IMR-90 (cell line): ENCODE measurements around the gene EIF3L. TPM values are rescaled to one million over a fixed set of nuclear protein-coding genes. Genes with fewer than 3 reads are reported as not detected.

ENCODE experiments used
- ATAC-seq: fragments of 200-7000 bp; cut with Tn5 transposase; 2 replicates; pipeline ENCODE4 v1.9.1; 2020; ENCODE audit warnings: low read depth, mild to moderate bottlenecking, moderate library complexity
- BruUV-seq: library from RNA; stranded (reverse); fragments of 400-500 nt; replicated peaks from 2 replicates; lab custom pipeline; 2021; lab: Mats Ljungman, UMichigan
- CTCF ChIA-PET: fragments of 300-600 bp; formaldehyde crosslinking; extraction: SDS; loops from one replicate; lab custom pipeline; 2021; ENCODE audit warnings: antibody characterized with exemption; lab: Yijun Ruan, JAX
- POLR2A ChIA-PET: fragments of 300-600 bp; sonication (Branson Sonifier 250); formaldehyde crosslinking; loops from one replicate; lab custom pipeline; 2022; ENCODE audit warnings: antibody characterized with exemption; ENCODE audit not compliant: unreplicated experiment; lab: Charles Lee
- DNase-seq: peaks from one replicate; pipeline ENCODE4 v3.0.0; 2013
- H2AFZ ChIP-seq: replicated peaks from 2 replicates; pipeline ENCODE3; 2013; ENCODE audit warnings: low read length, mild to moderate bottlenecking; ENCODE audit not compliant: poor library complexity
- H2AK5ac ChIP-seq: 2 replicates; pipeline ENCODE4 v1.6.1; 2013; ENCODE audit warnings: low read depth, low read length, inconsistent platforms
- H2AK9ac ChIP-seq: replicated peaks from 2 replicates; pipeline ENCODE3; 2013; ENCODE audit warnings: mild to moderate bottlenecking, low read depth, low read length, moderate library complexity; ENCODE audit not compliant: poor library complexity
- H2BK120ac ChIP-seq: 2 replicates; pipeline ENCODE4 v1.6.1; 2013; ENCODE audit warnings: low read depth, low read length, inconsistent platforms
- H2BK15ac ChIP-seq: 3 replicates; pipeline ENCODE4 v1.6.1; 2013; ENCODE audit warnings: low read depth, low read length, inconsistent platforms
- H2BK20ac ChIP-seq: 2 replicates; pipeline ENCODE4 v1.6.1; 2013; ENCODE audit warnings: low read depth, mild to moderate bottlenecking, inconsistent platforms, low read length, moderate library complexity
- H2BK5ac ChIP-seq: 2 replicates; pipeline ENCODE4 v1.6.1; 2013; ENCODE audit warnings: mild to moderate bottlenecking, low read depth, low read length, inconsistent platforms; ENCODE audit not compliant: poor library complexity, severe bottlenecking
- H3K14ac ChIP-seq: replicated peaks from 2 replicates; pipeline ENCODE4 v1.6.1; 2013; ENCODE audit warnings: low read depth, low read length, inconsistent platforms
- H3K18ac ChIP-seq: 2 replicates; pipeline ENCODE4 v1.6.1; 2013; ENCODE audit warnings: low read depth, low read length, control low read depth
- H3K23ac ChIP-seq: 2 replicates; pipeline ENCODE4 v1.6.1; 2013; ENCODE audit warnings: low read depth, low read length, inconsistent platforms
- H3K27ac ChIP-seq: 2 replicates; pipeline ENCODE4 v1.5.1; 2013; ENCODE audit warnings: mild to moderate bottlenecking, control low read depth, low read length; ENCODE audit not compliant: insufficient read depth
- H3K27me3 ChIP-seq: 2 replicates; pipeline ENCODE4 v1.6.1; 2013; ENCODE audit warnings: low read length; ENCODE audit not compliant: control insufficient read depth, insufficient read depth
- H3K36me3 ChIP-seq: 2 replicates; pipeline ENCODE4 v1.6.1; 2013; ENCODE audit warnings: low read length, mixed read lengths; ENCODE audit not compliant: control insufficient read depth, insufficient read depth
- H3K4ac ChIP-seq: 2 replicates; pipeline ENCODE4 v1.6.1; 2013; ENCODE audit warnings: low read depth, low read length, inconsistent platforms
- H3K4me1 ChIP-seq: 2 replicates; pipeline ENCODE4 v1.6.1; 2013; ENCODE audit warnings: low read length, mixed read lengths; ENCODE audit not compliant: control insufficient read depth, insufficient read depth
- H3K4me2 ChIP-seq: 2 replicates; pipeline ENCODE4 v1.6.1; 2013; ENCODE audit warnings: low read depth, mild to moderate bottlenecking, control low read depth, low read length, moderate library complexity
- H3K4me3 ChIP-seq: 2 replicates; pipeline ENCODE4 v1.5.1; 2013; ENCODE audit warnings: low read depth, mild to moderate bottlenecking, control low read depth, low read length, moderate library complexity; ENCODE audit not compliant: insufficient read depth
- H3K56ac ChIP-seq: 2 replicates; pipeline ENCODE4 v1.6.1; 2013; ENCODE audit warnings: low read length, inconsistent platforms; ENCODE audit not compliant: insufficient read depth; ENCODE audit errors: extremely low read depth
- H3K79me1 ChIP-seq, 2 experiments: 2 replicates each; pipeline ENCODE4 v1.6.1; 2013; ENCODE audit warnings: low read length in 2 of 2, inconsistent platforms in 1 of 2, low read depth in 1 of 2
- H3K9ac ChIP-seq: 2 replicates; pipeline ENCODE4 v1.6.1; 2013; ENCODE audit warnings: low read depth, low read length, control low read depth
- H3K9me1 ChIP-seq: 2 replicates; pipeline ENCODE4 v1.6.1; 2013; ENCODE audit warnings: low read length, inconsistent platforms; ENCODE audit not compliant: insufficient read depth
- H3K9me3 ChIP-seq: 2 replicates; pipeline ENCODE4 v1.6.1; 2013; ENCODE audit warnings: low read length; ENCODE audit not compliant: control insufficient read depth, insufficient read depth
- H4K20me1 ChIP-seq: 2 replicates; pipeline ENCODE4 v1.6.1; 2013; ENCODE audit warnings: low read length, inconsistent platforms; ENCODE audit not compliant: insufficient read depth
- H4K5ac ChIP-seq: 2 replicates; pipeline ENCODE4 v1.6.1; 2013; ENCODE audit warnings: mild to moderate bottlenecking, low read depth, low read length, control low read depth
- H4K8ac ChIP-seq, 2 experiments: 2 replicates each; pipeline ENCODE4 v1.6.1; 2013; ENCODE audit warnings: low read depth in 2 of 2, low read length in 2 of 2, control low read depth in 1 of 2, inconsistent platforms in 1 of 2
- H4K91ac ChIP-seq: 2 replicates; pipeline ENCODE4 v1.6.1; 2013; ENCODE audit warnings: low read depth, low read length, inconsistent platforms; ENCODE audit not compliant: insufficient read depth
- BHLHE40 ChIP-seq: fragments of 150-350 bp; IDR thresholded peaks from 2 replicates; pipeline ENCODE4 v1.6.1; 2016; ENCODE audit warnings: mild to moderate bottlenecking, low read depth, low read length
- CEBPB ChIP-seq: IDR thresholded peaks from 2 replicates; pipeline ENCODE4 v1.6.1; 2012; ENCODE audit warnings: low read depth, low read length, improper control_type of control experiment
- CHD1 ChIP-seq: IDR thresholded peaks from 2 replicates; pipeline ENCODE4 v1.6.1; 2012; ENCODE audit warnings: low read depth, low read length, improper control_type of control experiment
- CTCF ChIP-seq: conservative IDR thresholded peaks from 2 replicates; pipeline ENCODE4 v1.5.1; 2012; ENCODE audit warnings: mild to moderate bottlenecking, low read depth, low read length, improper control_type of control experiment
- ELK1 ChIP-seq: fragments of 150-350 bp; IDR thresholded peaks from 2 replicates; pipeline ENCODE4 v1.6.1; 2016; ENCODE audit warnings: low read depth, mild to moderate bottlenecking, low read length, moderate library complexity, borderline replicate concordance
- FOS ChIP-seq: fragments of 150-350 bp; IDR thresholded peaks from 2 replicates; pipeline ENCODE4 v1.6.1; 2016; ENCODE audit warnings: low read depth, low read length
- MXI1 ChIP-seq: IDR thresholded peaks from 2 replicates; pipeline ENCODE4 v1.6.1; 2012; ENCODE audit warnings: low read depth, mild to moderate bottlenecking, low read length, moderate library complexity, borderline replicate concordance
- NFE2L2 ChIP-seq: fragments of 150-350 bp; IDR thresholded peaks from 2 replicates; pipeline ENCODE4 v1.6.1; 2016; ENCODE audit warnings: low read depth, mild to moderate bottlenecking, low read length
- POLR2A ChIP-seq: IDR thresholded peaks from 2 replicates; pipeline ENCODE4 v1.6.1; 2012; ENCODE audit warnings: mild to moderate bottlenecking, low read depth, low read length
- RCOR1 ChIP-seq: IDR thresholded peaks from 2 replicates; pipeline ENCODE4 v1.6.1; 2012; ENCODE audit warnings: mild to moderate bottlenecking, low read length, improper control_type of control experiment; ENCODE audit not compliant: insufficient replicate concordance
- SMC3 ChIP-seq: fragments of 150-350 bp; IDR thresholded peaks from 2 replicates; pipeline ENCODE4 v1.6.1; 2016; ENCODE audit warnings: low read depth, mild to moderate bottlenecking, antibody characterized with exemption, low read length, moderate library complexity
- WGBS, 2 experiments: methylation state at CpG; one replicate each; pipeline versions ENCODE4 v1.1.5 to v1.1.7; 2013; ENCODE audit warnings: missing lambda C conversion rate in 2 of 2; ENCODE audit not compliant: insufficient read length in 1 of 2; ENCODE audit errors: extremely low coverage in 2 of 2; 5-methylcytosine and 5-hydroxymethylcytosine counted together
- dilution Hi-C: fragments of 300-500 bp; cut with HindIII; formaldehyde crosslinking; loops from one replicate; pipeline ENCODE4 v1.14.3; 2018; ENCODE audit warnings: low sequenced_read_pairs; ENCODE audit not compliant: unreplicated experiment
- in situ Hi-C: fragments of 300-500 bp; cut with MboI; formaldehyde crosslinking; loops from 3 replicates; pipeline ENCODE4 v1.14.3; 2019; ENCODE audit warnings: low sequenced_read_pairs, inconsistent platforms, mixed read lengths
- intact Hi-C: fragments of 100-400 bp; cut with micrococcal nuclease; formaldehyde crosslinking; loops from 2 replicates; pipeline ENCODE4 v1.10.0; 2022
- polyA plus RNA-seq, 3 experiments: library from polyadenylated mRNA; depleted of rRNA; stranded (reverse); fragments of >200 nt; gene quantifications; 2 replicates each; pipeline ENCODE4 v1.2.3, GENCODE V29; 2012; ENCODE audit warnings: low replicate concordance in 1 of 3
- total RNA-seq: library from RNA; depleted of rRNA; stranded (reverse); fragments of >200 nt; gene quantifications from 2 replicates; pipeline ENCODE4 v1.2.3, GENCODE V29; 2012

The EIF3L gene
- total and polyA plus RNA-seq, 2 of the 4 experiments (the other 2 are of a cell fraction), result 391 to 593 TPM

GRCh38 chr22:37809672-37810333, 39.4 kb upstream of the EIF3L start:
- POLR2A ChIA-PET, result no interaction called here
- Histone ChIP-seq H2BK5ac (no peak overlapping the region), H2AK5ac (no peak overlapping the region), H3K9me1 (peaks cover 5% of the 10 kb centered on the region; the same call in 1 of the 2 replicates), H3K4me3 (no peak overlapping the region), H3K36me3 (peaks cover 5% of the 10 kb centered on the region; the same call in 1 of the 2 replicates), H3K9ac (no peak overlapping the region), H3K9me3 (no peaks in the 10 kb centered on the region), H3K27me3 (no peaks in the 10 kb centered on the region), H3K18ac (no peak overlapping the region), H2AK9ac (no peak overlapping the region), H4K8ac (no peak overlapping the region), H3K4me1 (peaks cover 7% of the 10 kb centered on the region), H3K56ac (no peak overlapping the region), H3K14ac (no peak overlapping the region), H3K27ac (no peak overlapping the region), H4K91ac (no peak overlapping the region), H3K4ac (no peak overlapping the region), H4K20me1 (peaks cover 8% of the 10 kb centered on the region; the same call in 1 of the 2 replicates), H2AFZ (no peak overlapping the region), H3K79me1 (peaks cover 11 to 44% of the 10 kb centered on the region in 2 experiments; a peak in 3 of 4 replicates), H2BK20ac (no peak overlapping the region), H2BK15ac (no peak overlapping the region), H3K4me2 (no peak overlapping the region), H4K5ac (no peak overlapping the region), H2BK120ac (no peak overlapping the region), H3K23ac (no peak overlapping the region)
- dilution Hi-C loops (no loop called here), intact Hi-C loops (loop anchor here (5.0 kb wide), 1 partner anchor 32 kb away; the partner anchor contains the start of gene ANKRD54), in situ Hi-C loops (no loop called here)
- CTCF ChIA-PET, result interaction anchor here (3.2 kb wide), 1 partner anchor 8 kb away, joined by 10 read pairs; no protein-coding TSS in a partner anchor
- DNase-seq (no peak), ATAC-seq (no peak)
- BruUV-seq, result no TSS peak
- 71% methylated on average over 1 of the region's 5 CpGs; no CpG with 5 or more reads in 1 of the 2 experiments for WGBS, 2 experiments
- no peak for TF ChIP-seq NFE2L2
- TF ChIP-seq POLR2A, result no peak; the same call in 1 of the 2 replicates
- no peak for TF ChIP-seq CTCF
- no peak for TF ChIP-seq SMC3
- no peak for TF ChIP-seq RCOR1
- no peak for TF ChIP-seq ELK1
- TF ChIP-seq CHD1, result no peak
- no peak for TF ChIP-seq BHLHE40
- TF ChIP-seq CEBPB, result no peak
- no peak for TF ChIP-seq FOS
- TF ChIP-seq MXI1, result no peak
